GM23338 (cell line): ENCODE data around the gene ZNF496. TPM values are rescaled to one million over a fixed set of nuclear protein-coding genes. Genes with fewer than 3 reads are reported as not detected.

ENCODE experiments used
- ATAC-seq: fragments of 200-7000 bp; cut with Tn5 transposase; 3 replicates; pipeline ENCODE4 v1.9.1; 2020
- DNase-seq: peaks from one replicate; pipeline ENCODE4 v3.0.0-alpha.2; 2015; ENCODE audit warnings: low spot score
- H2AFZ ChIP-seq: fragments of 200-600 bp; sonication (generic); 2 replicates; pipeline ENCODE4 v1.8.0; 2016; ENCODE audit warnings: antibody characterized with exemption, mild to moderate bottlenecking, moderate library complexity
- H3F3A ChIP-seq: fragments of 200-600 bp; sonication (generic); replicated peaks from 2 replicates; pipeline ENCODE4 v1.8.0; 2017; ENCODE audit warnings: antibody characterized with exemption, mixed run types, low read depth
- H3K27ac ChIP-seq: fragments of 200-600 bp; sonication (generic); 2 replicates; pipeline ENCODE4 v1.6.1; 2016; ENCODE audit warnings: low read depth
- H3K27me3 ChIP-seq: fragments of 200-600 bp; sonication (generic); 2 replicates; pipeline ENCODE4 v1.8.0; 2016; ENCODE audit warnings: mild to moderate bottlenecking, mixed run types, moderate library complexity; ENCODE audit not compliant: insufficient read depth
- H3K36me3 ChIP-seq: fragments of 200-600 bp; sonication (generic); 2 replicates; pipeline ENCODE4 v1.8.0; 2016; ENCODE audit warnings: mild to moderate bottlenecking; ENCODE audit not compliant: insufficient read depth
- H3K4me1 ChIP-seq: fragments of 200-600 bp; sonication (generic); 2 replicates; pipeline ENCODE4 v1.8.0; 2016; ENCODE audit warnings: mild to moderate bottlenecking, moderate library complexity; ENCODE audit not compliant: insufficient read depth
- H3K4me2 ChIP-seq: fragments of 200-600 bp; sonication (generic); 2 replicates; pipeline ENCODE4 v1.7.1; 2017; ENCODE audit warnings: mixed run types
- H3K4me3 ChIP-seq: fragments of 200-600 bp; sonication (generic); 2 replicates; pipeline ENCODE4 v1.6.1; 2016; ENCODE audit warnings: mixed run types
- H3K79me2 ChIP-seq: fragments of 200-600 bp; sonication (generic); replicated peaks from 2 replicates; pipeline ENCODE4 v1.8.0; 2017; ENCODE audit warnings: mild to moderate bottlenecking; ENCODE audit not compliant: insufficient read depth
- H3K9me2 ChIP-seq: fragments of 200-600 bp; sonication (generic); 2 replicates; pipeline ENCODE4 v1.8.0; 2017; ENCODE audit not compliant: insufficient read depth
- H4K20me1 ChIP-seq: fragments of 200-600 bp; sonication (generic); replicated peaks from 2 replicates; pipeline ENCODE4 v1.8.0; 2017; ENCODE audit warnings: mild to moderate bottlenecking; ENCODE audit not compliant: insufficient read depth
- H3K27ac Mint-ChIP-seq: 2 replicates; pipeline ENCODE4 v1.8.0; 2020; ENCODE audit warnings: inconsistent platforms, mild to moderate bottlenecking, moderate library complexity, mixed read lengths
- H3K27me3 Mint-ChIP-seq: 3 replicates; pipeline ENCODE4 v1.8.0; 2022; ENCODE audit warnings: low read depth, mild to moderate bottlenecking, moderate library complexity, mixed read lengths, inconsistent platforms; ENCODE audit not compliant: insufficient read depth, poor library complexity
- H3K36me3 Mint-ChIP-seq: 3 replicates; pipeline ENCODE4 v1.8.0; 2021; ENCODE audit warnings: low read depth, mild to moderate bottlenecking, inconsistent platforms, moderate library complexity, mixed read lengths
- H3K4me1 Mint-ChIP-seq: 3 replicates; pipeline ENCODE4 v1.8.0; 2020; ENCODE audit warnings: mild to moderate bottlenecking, inconsistent platforms, mixed read lengths
- H3K4me3 Mint-ChIP-seq: 3 replicates; pipeline ENCODE4 v1.8.0; 2021; ENCODE audit warnings: moderate library complexity, mild to moderate bottlenecking, inconsistent platforms, mixed read lengths
- H3K9me3 Mint-ChIP-seq: 3 replicates; pipeline ENCODE4 v1.8.0; 2020; ENCODE audit warnings: moderate library complexity, mild to moderate bottlenecking, inconsistent platforms, mixed read lengths
- JUNB ChIP-seq: IDR thresholded peaks from one replicate; pipeline ENCODE4 v1.6.1; 2016; ENCODE audit warnings: antibody characterized with exemption; ENCODE audit not compliant: unreplicated experiment
- NANOG ChIP-seq: IDR thresholded peaks from 2 replicates; pipeline ENCODE4 v1.6.1; 2016; ENCODE audit warnings: antibody characterized with exemption, borderline replicate concordance
- POLR2AphosphoS5 ChIP-seq: IDR thresholded peaks from 2 replicates; pipeline ENCODE4 v1.6.1; 2016; ENCODE audit warnings: antibody characterized with exemption, low read depth
- REST ChIP-seq: IDR thresholded peaks from one replicate; pipeline ENCODE4 v1.6.1; 2018; ENCODE audit warnings: antibody characterized with exemption; ENCODE audit not compliant: unreplicated experiment
- ZNF331 ChIP-seq: fragments of 250-450 bp; sonication (Bioruptor Pico); IDR thresholded peaks from 2 replicates; pipeline ENCODE4 v1.5.0; 2020; ENCODE audit warnings: low read depth, mild to moderate bottlenecking, moderate library complexity
- polyA plus RNA-seq: library from polyadenylated mRNA; unstranded; fragments of >200 nt; fragmentation: Nextera tagmentation; extraction: Ambion mirVana; gene quantifications from 2 replicates; pipeline ENCODE4 v1.2.1, GENCODE V29; 2016
- total RNA-seq: library from RNA; depleted of rRNA; stranded (reverse); fragments of >200 nt; shearing (Covaris generic); gene quantifications from 2 replicates; pipeline ENCODE4 v1.2.3, GENCODE V29; 2014
- TF ChIP-seq, protein P1 (sequence below): IDR thresholded peaks from 2 replicates; pipeline ENCODE4 v1.6.1; 2016; ENCODE audit warnings: antibody characterized with exemption

Gene ZNF496
- total and polyA plus RNA-seq, 2 experiments from 2014 or later, result 22.0 to 127 TPM

- H3K4me2 ChIP-seq, result no peak overlapping the region
- H2AFZ ChIP-seq, result no peak overlapping the region
- H3K27me3 Mint-ChIP-seq, result peaks cover 4% of the 10 kb centered on the region
- TF ChIP-seq POLR2AphosphoS5 (0 out of 2 replicates have a peak, but pooled peaks have one; percentile 16), ZNF331 (CRISPR knock-in tag) (no peak)
- DNase-seq (no peak), ATAC-seq (no peak)
- peak overlapping the region; percentile 67; the same call in 1 of the 2 replicates for H3K27ac ChIP-seq
- H3K4me1 Mint-ChIP-seq, result peaks cover 51% of the 10 kb centered on the region
- H3K4me3 ChIP-seq, result no peak overlapping the region
- peaks cover 7% of the 10 kb centered on the region for H3F3A ChIP-seq
- H3K9me3 Mint-ChIP-seq, result no peaks in the 10 kb centered on the region
- H4K20me1 ChIP-seq, result no peaks in the 10 kb centered on the region
- H3K27ac Mint-ChIP-seq, result no peak overlapping the region
- peaks cover 86% of the 10 kb centered on the region for H3K36me3 Mint-ChIP-seq
- H3K79me2 ChIP-seq, result no peaks in the 10 kb centered on the region
- no peaks in the 10 kb centered on the region for H3K27me3 ChIP-seq
- peaks cover 44% of the 10 kb centered on the region for H3K4me1 ChIP-seq
- peaks cover 25% of the 10 kb centered on the region for H3K36me3 ChIP-seq
- H3K4me3 Mint-ChIP-seq, result no peak overlapping the region; the same call in 2 of the 3 replicates
- H3K9me2 ChIP-seq, result peaks cover 14% of the 10 kb centered on the region; the same call in 1 of the 2 replicates
Observed at GRCh38 chr1:247299723-247300381, 31.8 kb downstream of the ZNF496 start.

DNA sequence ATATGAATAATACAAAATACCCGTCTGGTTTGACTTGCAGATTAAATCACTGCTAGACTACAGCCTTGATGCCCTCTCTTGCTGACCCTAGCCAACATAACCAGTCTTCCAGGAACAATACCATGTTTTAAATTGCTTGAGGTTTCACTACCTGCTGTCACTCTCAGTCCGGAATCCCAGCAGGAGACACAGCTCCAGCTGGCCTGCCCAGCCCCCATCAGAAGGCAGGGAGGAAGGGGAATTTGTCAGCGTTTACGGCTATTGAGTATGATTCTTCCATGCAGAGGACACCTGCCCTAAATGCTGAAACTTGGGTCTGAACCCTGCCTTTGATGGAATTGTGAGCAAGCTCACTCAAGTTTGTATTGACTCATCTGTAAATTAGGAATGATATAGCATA, 33.0 kb downstream of the ZNF496 start:
- peak; percentile 11 for ATAC-seq

More for the DNA sequence above, 33.0 kb downstream of the ZNF496 start:
- Mint-ChIP-seq H3K27ac (peak overlapping the region; percentile 69; the same call in 1 of the 2 replicates), H3K4me1 (peaks cover 62% of the 10 kb centered on the region), H3K36me3 (peaks cover 74% of the 10 kb centered on the region), H3K27me3 (peaks cover 7% of the 10 kb centered on the region), H3K4me3 (peak overlapping the region; percentile 28; the same call in 1 of the 3 replicates), H3K9me3 (no peaks in the 10 kb centered on the region)
- TF ChIP-seq, protein P1, sequence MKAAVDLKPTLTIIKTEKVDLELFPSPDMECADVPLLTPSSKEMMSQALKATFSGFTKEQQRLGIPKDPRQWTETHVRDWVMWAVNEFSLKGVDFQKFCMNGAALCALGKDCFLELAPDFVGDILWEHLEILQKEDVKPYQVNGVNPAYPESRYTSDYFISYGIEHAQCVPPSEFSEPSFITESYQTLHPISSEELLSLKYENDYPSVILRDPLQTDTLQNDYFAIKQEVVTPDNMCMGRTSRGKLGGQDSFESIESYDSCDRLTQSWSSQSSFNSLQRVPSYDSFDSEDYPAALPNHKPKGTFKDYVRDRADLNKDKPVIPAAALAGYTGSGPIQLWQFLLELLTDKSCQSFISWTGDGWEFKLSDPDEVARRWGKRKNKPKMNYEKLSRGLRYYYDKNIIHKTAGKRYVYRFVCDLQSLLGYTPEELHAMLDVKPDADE, result no peak
- TF ChIP-seq JUNB (peak; percentile 15), NANOG (no peak), REST (no peak)
- peaks cover 7% of the 10 kb centered on the region for H3F3A ChIP-seq
- H2AFZ ChIP-seq, result no peak overlapping the region
- peaks cover 56% of the 10 kb centered on the region for H3K4me1 ChIP-seq
- H3K36me3 ChIP-seq, result peaks cover 15% of the 10 kb centered on the region
- DNase-seq, result no peak
- no peaks in the 10 kb centered on the region for H3K27me3 ChIP-seq
- no peaks in the 10 kb centered on the region for H3K79me2 ChIP-seq
- H3K9me2 ChIP-seq, result peaks cover 14% of the 10 kb centered on the region; the same call in 1 of the 2 replicates
- H3K27ac ChIP-seq, result peak overlapping the region; percentile 83; the same call in 1 of the 2 replicates
- H4K20me1 ChIP-seq, result no peaks in the 10 kb centered on the region
- H3K4me2 ChIP-seq, result peak overlapping the region; percentile 64
- H3K4me3 ChIP-seq, result peak overlapping the region; percentile 31; the same call in 1 of the 2 replicates
